GM23338 (cell line): ENCODE results near the gene TSPAN13. TPM values are rescaled to one million over a fixed set of nuclear protein-coding genes. Genes with fewer than 3 reads are reported as not detected.

Source experiments
- ATAC-seq: fragments of 200-7000 bp; cut with Tn5 transposase; 3 replicates; pipeline ENCODE4 v1.9.1; 2020
- DNase-seq: peaks from one replicate; pipeline ENCODE4 v3.0.0-alpha.2; 2015; ENCODE audit warnings: low spot score
- H2AFZ ChIP-seq: fragments of 200-600 bp; sonication (generic); 2 replicates; pipeline ENCODE4 v1.8.0; 2016; ENCODE audit warnings: antibody characterized with exemption, mild to moderate bottlenecking, moderate library complexity
- H3F3A ChIP-seq: fragments of 200-600 bp; sonication (generic); replicated peaks from 2 replicates; pipeline ENCODE4 v1.8.0; 2017; ENCODE audit warnings: antibody characterized with exemption, mixed run types, low read depth
- H3K27ac ChIP-seq: fragments of 200-600 bp; sonication (generic); 2 replicates; pipeline ENCODE4 v1.6.1; 2016; ENCODE audit warnings: low read depth
- H3K27me3 ChIP-seq: fragments of 200-600 bp; sonication (generic); 2 replicates; pipeline ENCODE4 v1.8.0; 2016; ENCODE audit warnings: mild to moderate bottlenecking, mixed run types, moderate library complexity; ENCODE audit not compliant: insufficient read depth
- H3K36me3 ChIP-seq: fragments of 200-600 bp; sonication (generic); 2 replicates; pipeline ENCODE4 v1.8.0; 2016; ENCODE audit warnings: mild to moderate bottlenecking; ENCODE audit not compliant: insufficient read depth
- H3K4me1 ChIP-seq: fragments of 200-600 bp; sonication (generic); 2 replicates; pipeline ENCODE4 v1.8.0; 2016; ENCODE audit warnings: mild to moderate bottlenecking, moderate library complexity; ENCODE audit not compliant: insufficient read depth
- H3K4me2 ChIP-seq: fragments of 200-600 bp; sonication (generic); 2 replicates; pipeline ENCODE4 v1.7.1; 2017; ENCODE audit warnings: mixed run types
- H3K4me3 ChIP-seq: fragments of 200-600 bp; sonication (generic); 2 replicates; pipeline ENCODE4 v1.6.1; 2016; ENCODE audit warnings: mixed run types
- H3K79me2 ChIP-seq: fragments of 200-600 bp; sonication (generic); replicated peaks from 2 replicates; pipeline ENCODE4 v1.8.0; 2017; ENCODE audit warnings: mild to moderate bottlenecking; ENCODE audit not compliant: insufficient read depth
- H3K9me2 ChIP-seq: fragments of 200-600 bp; sonication (generic); 2 replicates; pipeline ENCODE4 v1.8.0; 2017; ENCODE audit not compliant: insufficient read depth
- H4K20me1 ChIP-seq: fragments of 200-600 bp; sonication (generic); replicated peaks from 2 replicates; pipeline ENCODE4 v1.8.0; 2017; ENCODE audit warnings: mild to moderate bottlenecking; ENCODE audit not compliant: insufficient read depth
- H3K27ac Mint-ChIP-seq: 2 replicates; pipeline ENCODE4 v1.8.0; 2020; ENCODE audit warnings: inconsistent platforms, mild to moderate bottlenecking, moderate library complexity, mixed read lengths
- H3K27me3 Mint-ChIP-seq: 3 replicates; pipeline ENCODE4 v1.8.0; 2022; ENCODE audit warnings: low read depth, mild to moderate bottlenecking, moderate library complexity, mixed read lengths, inconsistent platforms; ENCODE audit not compliant: insufficient read depth, poor library complexity
- H3K36me3 Mint-ChIP-seq: 3 replicates; pipeline ENCODE4 v1.8.0; 2021; ENCODE audit warnings: low read depth, mild to moderate bottlenecking, inconsistent platforms, moderate library complexity, mixed read lengths
- H3K4me1 Mint-ChIP-seq: 3 replicates; pipeline ENCODE4 v1.8.0; 2020; ENCODE audit warnings: mild to moderate bottlenecking, inconsistent platforms, mixed read lengths
- H3K4me3 Mint-ChIP-seq: 3 replicates; pipeline ENCODE4 v1.8.0; 2021; ENCODE audit warnings: moderate library complexity, mild to moderate bottlenecking, inconsistent platforms, mixed read lengths
- H3K9me3 Mint-ChIP-seq: 3 replicates; pipeline ENCODE4 v1.8.0; 2020; ENCODE audit warnings: moderate library complexity, mild to moderate bottlenecking, inconsistent platforms, mixed read lengths
- CREB1 ChIP-seq: fragments of 250-450 bp; sonication (Bioruptor Pico); IDR thresholded peaks from 2 replicates; pipeline ENCODE4 v1.5.0; 2020; ENCODE audit warnings: low read depth, mild to moderate bottlenecking, moderate library complexity
- ETS1 ChIP-seq: IDR thresholded peaks from 2 replicates; pipeline ENCODE4 v1.6.1; 2016; ENCODE audit warnings: antibody characterized with exemption
- EZH2phosphoT487 ChIP-seq: fragments of 200-600 bp; sonication (generic); IDR thresholded peaks from one replicate; pipeline ENCODE4 v1.8.1; 2018; ENCODE audit warnings: antibody characterized with exemption; ENCODE audit not compliant: unreplicated experiment
- JUNB ChIP-seq: IDR thresholded peaks from one replicate; pipeline ENCODE4 v1.6.1; 2016; ENCODE audit warnings: antibody characterized with exemption; ENCODE audit not compliant: unreplicated experiment
- NANOG ChIP-seq: IDR thresholded peaks from 2 replicates; pipeline ENCODE4 v1.6.1; 2016; ENCODE audit warnings: antibody characterized with exemption, borderline replicate concordance
- POLR2AphosphoS5 ChIP-seq: IDR thresholded peaks from 2 replicates; pipeline ENCODE4 v1.6.1; 2016; ENCODE audit warnings: antibody characterized with exemption, low read depth
- REST ChIP-seq: IDR thresholded peaks from one replicate; pipeline ENCODE4 v1.6.1; 2018; ENCODE audit warnings: antibody characterized with exemption; ENCODE audit not compliant: unreplicated experiment
- STAT1 ChIP-seq: IDR thresholded peaks from one replicate; pipeline ENCODE4 v1.6.1; 2016; ENCODE audit warnings: antibody characterized with exemption; ENCODE audit not compliant: unreplicated experiment
- ZNF114 ChIP-seq: fragments of 250-450 bp; sonication (Bioruptor Pico); IDR thresholded peaks from 2 replicates; pipeline ENCODE4 v1.5.0; 2020; ENCODE audit warnings: mild to moderate bottlenecking, moderate library complexity
- ZNF331 ChIP-seq: fragments of 250-450 bp; sonication (Bioruptor Pico); IDR thresholded peaks from 2 replicates; pipeline ENCODE4 v1.5.0; 2020; ENCODE audit warnings: low read depth, mild to moderate bottlenecking, moderate library complexity
- polyA plus RNA-seq: library from polyadenylated mRNA; unstranded; fragments of >200 nt; fragmentation: Nextera tagmentation; extraction: Ambion mirVana; gene quantifications from 2 replicates; pipeline ENCODE4 v1.2.1, GENCODE V29; 2016
- total RNA-seq: library from RNA; depleted of rRNA; stranded (reverse); fragments of >200 nt; shearing (Covaris generic); gene quantifications from 2 replicates; pipeline ENCODE4 v1.2.3, GENCODE V29; 2014

The TSPAN13 gene
- total and polyA plus RNA-seq, 2 experiments from 2014 or later = 27.6 to 40.9 TPM

GRCh38 chr7:16770657-16771329 is 17.2 kb downstream of the TSPAN13 start (continued):
- TF ChIP-seq REST (no peak), EZH2phosphoT487 (no peak), STAT1 (no peak)

- Mint-ChIP-seq H3K36me3 (peaks cover 3% of the 10 kb centered on the region; the same call in 1 of the 3 replicates), H3K4me3 (no peak overlapping the region), H3K4me1 (peaks cover 26% of the 10 kb centered on the region), H3K27me3 (peaks cover 1% of the 10 kb centered on the region), H3K9me3 (peaks cover 2% of the 10 kb centered on the region; the same call in 1 of the 3 replicates), H3K27ac (no peak overlapping the region)
- Histone ChIP-seq H3K27me3 (no peaks in the 10 kb centered on the region), H2AFZ (no peak overlapping the region), H3K4me2 (no peak overlapping the region), H3K9me2 (no peaks in the 10 kb centered on the region), H3K4me3 (no peak overlapping the region), H3F3A (no peaks in the 10 kb centered on the region), H3K79me2 (peaks cover 49% of the 10 kb centered on the region), H4K20me1 (no peaks in the 10 kb centered on the region; the same call in 1 of the 2 replicates), H3K27ac (no peak overlapping the region), H3K36me3 (no peaks in the 10 kb centered on the region), H3K4me1 (peaks cover 27% of the 10 kb centered on the region)
- DNase-seq = no peak
- ATAC-seq = no peak
- TF ChIP-seq ZNF114 (no peak), JUNB (no peak), NANOG (no peak), EZH2phosphoT487 (no peak), REST (no peak), ZNF331 (CRISPR knock-in tag) (no peak), POLR2AphosphoS5 (no peak), CREB1 (CRISPR knock-in tag) (no peak), ETS1 (no peak)
Measured at GRCh38 chr7:16773326-16773725, 19.8 kb downstream of the TSPAN13 start.
